ENCODE measurements around the gene DHFR2. TPM values are rescaled to one million over a fixed set of nuclear protein-coding genes. Genes with fewer than 3 reads are reported as not detected.

The DHFR2 gene
- total and polyA plus RNA-seq, 10 of the 15 experiments (the other 5 are each of a cell fraction or from before 2014, with no cell fraction given) = 1.8 to 5.6 (median 4.4) TPM

DNA sequence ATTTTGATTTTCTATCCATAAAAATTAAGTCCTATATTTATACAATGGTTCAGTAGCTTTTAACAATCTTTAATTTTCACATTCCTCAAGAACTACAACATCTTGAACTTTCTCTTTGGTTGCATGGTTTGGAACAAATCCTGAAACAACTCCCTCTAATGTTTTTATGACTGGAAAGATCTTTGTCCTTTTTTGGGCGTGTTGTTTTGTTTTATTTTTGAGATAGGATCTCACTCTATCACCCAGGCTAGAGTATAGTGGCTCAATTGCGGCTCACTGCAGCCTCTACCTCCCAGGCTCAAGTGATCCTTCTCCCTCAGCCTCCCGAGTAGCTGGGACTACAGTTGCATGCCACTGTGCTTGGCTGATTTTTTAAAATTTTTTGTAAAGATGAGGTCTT is 38.3 kb downstream of the DHFR2 start (continued):
- TF ChIP-seq NFYA (IDR thresholded peaks at IDR 0.05; ENCODE audit: borderline replicate concordance, low read depth, low read length) (no peak), PML (IDR thresholded peaks at IDR 0.05; ENCODE audit: low read length) (no peak), ZZZ3 (IDR thresholded peaks at IDR 0.05; ENCODE audit: control insufficient read depth, insufficient read length, low read depth) (no peak), PAX5 (IDR thresholded peaks at IDR 0.05; ENCODE audit: borderline replicate concordance, low read depth, low read length) (no peak), TCF3 (IDR thresholded peaks at IDR 0.05; ENCODE audit: borderline replicate concordance, insufficient read depth, low read depth, low read length) (no peak), TCF12 (IDR thresholded peaks at IDR 0.05; ENCODE audit: low read depth, low read length) (no peak)

DNA sequence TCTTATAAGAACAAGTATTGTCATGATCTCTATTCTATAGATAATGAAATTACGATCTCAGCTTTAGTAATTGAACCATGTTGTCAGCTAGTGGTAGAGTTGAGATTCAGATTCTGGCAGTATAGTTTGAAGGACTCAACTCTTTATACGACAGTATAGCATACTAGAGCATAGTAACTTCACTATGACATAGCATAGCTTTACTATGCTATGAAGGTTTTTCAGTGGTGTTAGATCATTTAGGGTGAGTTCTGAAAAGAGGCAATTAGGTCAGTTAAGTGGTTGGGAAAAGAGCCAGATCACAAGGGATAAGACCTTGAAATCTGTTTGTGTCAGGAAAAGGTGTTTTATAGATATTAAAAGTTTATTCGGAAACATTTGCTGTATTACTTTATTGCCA is 42.4 kb downstream of the DHFR2 start:
- ATAC-seq (no peak), FAIRE-seq (no peak), DNase-seq (ENCODE audit: low read depth, low spot score) (no peak)
- Histone ChIP-seq H3K4me1 (ENCODE audit: control insufficient read depth, insufficient read depth, low read length) (no peaks in the 10 kb centered on the region), H3K27ac (ENCODE audit: control insufficient read depth, insufficient read depth) (no peak overlapping the region), H3K79me2 (ENCODE audit: control insufficient read depth, insufficient read depth, low read length) (no peaks in the 10 kb centered on the region), H3K9me3 (replicated peaks; ENCODE audit: control insufficient read depth, insufficient read depth, low read length) (no peaks in the 10 kb centered on the region), H2AFZ (ENCODE audit: control insufficient read depth, low read depth, low read length) (no peak overlapping the region), H3K9ac (ENCODE audit: control insufficient read depth, insufficient read depth, low read length) (no peak overlapping the region), H4K20me1 (ENCODE audit: control insufficient read depth, insufficient read depth) (no peaks in the 10 kb centered on the region), H3K4me2 (ENCODE audit: control insufficient read depth, insufficient read depth) (no peak overlapping the region), H3K36me3 (ENCODE audit: control insufficient read depth in 2 of 2, insufficient read depth in 2 of 2, low read length in 1 of 2) (no peaks in the 10 kb centered on the region), H3K27me3 (replicated peaks in 1 of 2; ENCODE audit: control insufficient read depth in 2 of 2, insufficient read depth in 2 of 2, low read length in 1 of 2) (no peaks in the 10 kb centered on the region), H3K4me3 (no peak overlapping the region)
- ChIA-PET RAD21 (ENCODE audit: unreplicated experiment) (interaction anchor here (2.7 kb wide), 1 partner anchor 15 kb away, joined by 6 read pairs; no protein-coding TSS in a partner anchor), SMC1A (ENCODE audit: uncharacterized antibody, unreplicated experiment) (interaction anchor here (0.9 to 2.9 kb wide), 4 partner anchors 8 to 17 kb away, joined by 3 to 6 read pairs (median 4); no protein-coding TSS in a partner anchor), POLR2A (no interaction called here), CTCF (interaction anchor here (3.0 kb wide), 1 partner anchor 17 kb away, joined by 9 read pairs; no protein-coding TSS in a partner anchor)
- 79% methylated on average over 3 of the region's 3 CpGs for WGBS (ENCODE audit: insufficient coverage, insufficient replicate concordance, low lambda C conversion rate, missing lambda C conversion rate)
- in situ Hi-C loops (cut with MboI) = no loop called here
- BruUV-seq (replicated peaks) = no TSS peak
- intact Hi-C loops (cut with micrococcal nuclease; ENCODE audit: unreplicated experiment) = no loop called here
- TF ChIP-seq IRF4 (IDR thresholded peaks at IDR 0.05; ENCODE audit: low read depth, low read length) = no peak
- no peak for TF ChIP-seq HDAC6 (IDR thresholded peaks at IDR 0.05; ENCODE audit: unreplicated experiment)
- TF ChIP-seq, protein P1, sequence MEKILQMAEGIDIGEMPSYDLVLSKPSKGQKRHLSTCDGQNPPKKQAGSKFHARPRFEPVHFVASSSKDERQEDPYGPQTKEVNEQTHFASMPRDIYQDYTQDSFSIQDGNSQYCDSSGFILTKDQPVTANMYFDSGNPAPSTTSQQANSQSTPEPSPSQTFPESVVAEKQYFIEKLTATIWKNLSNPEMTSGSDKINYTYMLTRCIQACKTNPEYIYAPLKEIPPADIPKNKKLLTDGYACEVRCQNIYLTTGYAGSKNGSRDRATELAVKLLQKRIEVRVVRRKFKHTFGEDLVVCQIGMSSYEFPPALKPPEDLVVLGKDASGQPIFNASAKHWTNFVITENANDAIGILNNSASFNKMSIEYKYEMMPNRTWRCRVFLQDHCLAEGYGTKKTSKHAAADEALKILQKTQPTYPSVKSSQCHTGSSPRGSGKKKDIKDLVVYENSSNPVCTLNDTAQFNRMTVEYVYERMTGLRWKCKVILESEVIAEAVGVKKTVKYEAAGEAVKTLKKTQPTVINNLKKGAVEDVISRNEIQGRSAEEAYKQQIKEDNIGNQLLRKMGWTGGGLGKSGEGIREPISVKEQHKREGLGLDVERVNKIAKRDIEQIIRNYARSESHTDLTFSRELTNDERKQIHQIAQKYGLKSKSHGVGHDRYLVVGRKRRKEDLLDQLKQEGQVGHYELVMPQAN (conservative IDR thresholded peaks at IDR 0.05) = no peak
- TF ChIP-seq ZSCAN29 (IDR thresholded peaks at IDR 0.05) = no peak
- TF ChIP-seq, protein P2, sequence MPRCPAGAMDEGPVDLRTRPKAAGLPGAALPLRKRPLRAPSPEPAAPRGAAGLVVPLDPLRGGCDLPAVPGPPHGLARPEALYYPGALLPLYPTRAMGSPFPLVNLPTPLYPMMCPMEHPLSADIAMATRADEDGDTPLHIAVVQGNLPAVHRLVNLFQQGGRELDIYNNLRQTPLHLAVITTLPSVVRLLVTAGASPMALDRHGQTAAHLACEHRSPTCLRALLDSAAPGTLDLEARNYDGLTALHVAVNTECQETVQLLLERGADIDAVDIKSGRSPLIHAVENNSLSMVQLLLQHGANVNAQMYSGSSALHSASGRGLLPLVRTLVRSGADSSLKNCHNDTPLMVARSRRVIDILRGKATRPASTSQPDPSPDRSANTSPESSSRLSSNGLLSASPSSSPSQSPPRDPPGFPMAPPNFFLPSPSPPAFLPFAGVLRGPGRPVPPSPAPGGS (IDR thresholded peaks at IDR 0.05; ENCODE audit: borderline replicate concordance, insufficient read depth, low read depth, low read length, poor library complexity, severe bottlenecking) = no peak
- no peak for TF ChIP-seq POLR2AphosphoS5 (IDR thresholded peaks at IDR 0.05; ENCODE audit: low read length)
- no peak for TF ChIP-seq MYC (IDR thresholded peaks at IDR 0.05; ENCODE audit: insufficient read depth, insufficient read length, insufficient replicate concordance, low read length, severe bottlenecking)
- TF ChIP-seq NFIC (IDR thresholded peaks at IDR 0.05; ENCODE audit: low read depth, low read length) = no peak
- no peak for TF ChIP-seq TAF1 (IDR thresholded peaks at IDR 0.05; ENCODE audit: borderline replicate concordance, low read depth, low read length)
- no peak for TF ChIP-seq SMC3 (IDR thresholded peaks at IDR 0.05; ENCODE audit: borderline replicate concordance, low read length)
- TF ChIP-seq DPF2 (IDR thresholded peaks at IDR 0.05) = no peak
- TF ChIP-seq, protein P3, sequence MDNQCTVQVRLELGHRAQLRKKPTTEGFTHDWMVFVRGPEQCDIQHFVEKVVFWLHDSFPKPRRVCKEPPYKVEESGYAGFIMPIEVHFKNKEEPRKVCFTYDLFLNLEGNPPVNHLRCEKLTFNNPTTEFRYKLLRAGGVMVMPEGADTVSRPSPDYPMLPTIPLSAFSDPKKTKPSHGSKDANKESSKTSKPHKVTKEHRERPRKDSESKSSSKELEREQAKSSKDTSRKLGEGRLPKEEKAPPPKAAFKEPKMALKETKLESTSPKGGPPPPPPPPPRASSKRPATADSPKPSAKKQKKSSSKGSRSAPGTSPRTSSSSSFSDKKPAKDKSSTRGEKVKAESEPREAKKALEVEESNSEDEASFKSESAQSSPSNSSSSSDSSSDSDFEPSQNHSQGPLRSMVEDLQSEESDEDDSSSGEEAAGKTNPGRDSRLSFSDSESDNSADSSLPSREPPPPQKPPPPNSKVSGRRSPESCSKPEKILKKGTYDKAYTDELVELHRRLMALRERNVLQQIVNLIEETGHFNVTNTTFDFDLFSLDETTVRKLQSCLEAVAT (IDR thresholded peaks at IDR 0.05) = no peak
- TF ChIP-seq STAT3 (IDR thresholded peaks at IDR 0.05; ENCODE audit: low read depth, low read length) = no peak
- TF ChIP-seq RELA (IDR thresholded peaks at IDR 0.05; ENCODE audit: borderline replicate concordance, partially characterized antibody) = no peak
